Calu3 (cell line): ENCODE results near the gene TLE3. TPM values are rescaled to one million over a fixed set of nuclear protein-coding genes. Genes with fewer than 3 reads are reported as not detected.

ENCODE experiments used
- BruUV-seq: library from RNA; stranded (reverse); fragments of 400-500 nt; replicated peaks from 2 replicates; lab custom pipeline; 2021; lab: Mats Ljungman, UMichigan
- CTCF ChIA-PET: fragments of 300-600 bp; sonication (Branson Sonifier 250); formaldehyde crosslinking; loops from one replicate; lab custom pipeline; 2022; ENCODE audit warnings: antibody characterized with exemption; lab: Charles Lee
- DNase-seq: peaks from one replicate; pipeline ENCODE4 v3.0.0; 2022
- H3K27ac Mint-ChIP-seq: one replicate; pipeline ENCODE4 v1.8.0; 2022; ENCODE audit warnings: mixed read lengths; ENCODE audit not compliant: unreplicated experiment
- H3K27me3 Mint-ChIP-seq: one replicate; pipeline ENCODE4 v1.8.0; 2022; ENCODE audit warnings: mixed read lengths; ENCODE audit not compliant: unreplicated experiment
- H3K36me3 Mint-ChIP-seq: one replicate; pipeline ENCODE4 v1.8.0; 2022; ENCODE audit warnings: mild to moderate bottlenecking, moderate library complexity, mixed read lengths; ENCODE audit not compliant: insufficient read depth, unreplicated experiment
- H3K4me1 Mint-ChIP-seq: one replicate; pipeline ENCODE4 v1.8.0; 2022; ENCODE audit warnings: mild to moderate bottlenecking, low read depth, mixed read lengths; ENCODE audit not compliant: unreplicated experiment
- H3K4me3 Mint-ChIP-seq: one replicate; pipeline ENCODE4 v1.8.0; 2022; ENCODE audit warnings: mild to moderate bottlenecking, low read depth, moderate library complexity, mixed read lengths; ENCODE audit not compliant: unreplicated experiment
- H3K9me3 Mint-ChIP-seq: one replicate; pipeline ENCODE4 v1.8.0; 2022; ENCODE audit warnings: low read depth, mixed read lengths; ENCODE audit not compliant: unreplicated experiment
- CTCF ChIP-seq: fragments of 200-600 bp; IDR thresholded peaks from one replicate; pipeline ENCODE4 v1.8.0; 2022; ENCODE audit warnings: antibody characterized with exemption; ENCODE audit not compliant: unreplicated experiment
- intact Hi-C: fragments of 100-400 bp; cut with micrococcal nuclease; formaldehyde crosslinking; loops from one replicate; pipeline ENCODE4 v1.10.0; 2022; ENCODE audit not compliant: unreplicated experiment
- total RNA-seq: library from RNA; stranded (reverse); gene quantifications from 2 replicates; pipeline ENCODE4 v1.2.3, GENCODE V29; 2022

Gene TLE3
- total RNA-seq, 1 experiment from 2014 or later: 54.8 TPM

- intact Hi-C loops: no loop called here
- TF ChIP-seq CTCF: no peak
- no TSS peak for BruUV-seq
- H3K4me1 Mint-ChIP-seq: no peaks in the 10 kb centered on the region
- CTCF ChIA-PET: interaction anchor here (0.6 kb wide), 1 partner anchor 704 kb away, joined by 4 read pairs; no protein-coding TSS in a partner anchor
- DNase-seq: no peak
- peaks cover 2% of the 10 kb centered on the region for H3K9me3 Mint-ChIP-seq
- H3K4me3 Mint-ChIP-seq: no peak overlapping the region
- no peaks in the 10 kb centered on the region for H3K36me3 Mint-ChIP-seq
- peaks cover 49% of the 10 kb centered on the region for H3K27me3 Mint-ChIP-seq
- H3K27ac Mint-ChIP-seq: no peak overlapping the region
Measured at GRCh38 chr15:70042553-70043214, 55.0 kb downstream of the TLE3 start.

DNA sequence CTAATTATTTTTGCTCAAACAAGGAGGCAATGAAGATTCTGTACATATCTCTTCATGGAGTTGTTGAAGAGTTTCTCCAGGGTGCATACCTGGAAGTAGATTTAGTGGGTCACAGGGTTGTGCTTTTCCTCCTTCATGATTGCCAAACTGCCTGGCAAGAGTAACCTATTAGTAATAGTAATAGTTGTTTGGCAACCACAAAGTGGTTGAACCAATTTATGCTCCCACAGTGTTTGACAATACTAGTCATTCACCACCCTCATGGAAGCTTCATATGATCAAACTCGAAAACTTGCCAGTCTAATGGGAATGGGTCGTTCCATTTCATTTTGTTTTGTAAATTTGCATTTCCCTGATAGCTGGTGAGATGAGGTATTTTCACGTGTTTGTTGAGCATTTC lies 57.8 kb downstream of the TLE3 start:
- no peak overlapping the region for H3K27ac Mint-ChIP-seq
- intact Hi-C loops: no loop called here
- H3K36me3 Mint-ChIP-seq: no peaks in the 10 kb centered on the region
- no peak overlapping the region for H3K4me3 Mint-ChIP-seq
- H3K9me3 Mint-ChIP-seq: peaks cover 2% of the 10 kb centered on the region
- CTCF ChIA-PET: interaction anchor here (0.8 to 1.0 kb wide), 2 partner anchors 42 to 86 kb away, joined by 3 read pairs; no protein-coding TSS in a partner anchor
- no peaks in the 10 kb centered on the region for H3K4me1 Mint-ChIP-seq
- no peak for DNase-seq
- BruUV-seq: no TSS peak
- peaks cover 77% of the 10 kb centered on the region for H3K27me3 Mint-ChIP-seq
- no peak for TF ChIP-seq CTCF

GRCh38 chr15:70038730-70039392 lies 58.9 kb downstream of the TLE3 start:
- CTCF ChIA-PET: no interaction called here
- peaks cover 2% of the 10 kb centered on the region for H3K9me3 Mint-ChIP-seq
- DNase-seq: no peak
- H3K36me3 Mint-ChIP-seq: no peaks in the 10 kb centered on the region
- peaks cover 88% of the 10 kb centered on the region for H3K27me3 Mint-ChIP-seq
- H3K4me1 Mint-ChIP-seq: no peaks in the 10 kb centered on the region
- no peak overlapping the region for H3K4me3 Mint-ChIP-seq
- intact Hi-C loops: no loop called here
- no peak for TF ChIP-seq CTCF
- no TSS peak for BruUV-seq
- no peak overlapping the region for H3K27ac Mint-ChIP-seq

DNA sequence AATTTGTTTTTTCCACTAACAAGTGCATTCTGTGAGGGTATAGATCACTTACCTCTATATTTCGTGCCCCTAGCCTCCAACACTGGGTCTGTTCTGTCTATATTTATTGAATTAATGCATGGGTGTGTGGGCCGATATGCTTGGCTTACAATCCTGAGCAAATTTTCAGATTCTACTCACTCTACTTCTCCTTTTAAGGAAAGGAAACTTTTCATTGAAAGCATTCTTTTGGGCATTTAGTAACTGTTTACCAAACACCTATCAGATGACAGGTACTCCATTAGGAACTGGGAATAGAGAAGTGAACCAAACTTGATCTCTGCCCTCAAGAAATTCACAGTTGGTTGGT lies 60.5 kb downstream of the TLE3 start:
- Mint-ChIP-seq H3K27me3 (peaks cover 91% of the 10 kb centered on the region), H3K27ac (no peak overlapping the region), H3K4me3 (no peak overlapping the region), H3K36me3 (no peaks in the 10 kb centered on the region), H3K9me3 (no peaks in the 10 kb centered on the region), H3K4me1 (no peaks in the 10 kb centered on the region)
- intact Hi-C loops: no loop called here
- no TSS peak for BruUV-seq
- CTCF ChIA-PET: interaction anchor here (1.0 to 2.4 kb wide), 2 partner anchors 12 to 14 kb away, joined by 3 to 10 read pairs; no protein-coding TSS in a partner anchor
- no peak for DNase-seq
- no peak for TF ChIP-seq CTCF
